Activated naive CD4-positive, alpha-beta T cell treated with anti-CD3 and anti-CD28 coated beads, Interleukin-2, amount 50 U/mL, for 16 hours (primary cell): ENCODE data around the gene MMP24.

ENCODE experiments used
- DNase-seq: peaks from one replicate; pipeline ENCODE4 v3.0.0-alpha.2; 2020

The MMP24 gene

GRCh38 chr20:35316086-35316485, 89.6 kb downstream of the MMP24 start:
- no peak for DNase-seq

GRCh38 chr20:35317416-35318210, 91.1 kb downstream of the MMP24 start:
- no peak for DNase-seq

GRCh38 chr20:35318502-35319157, 92.1 kb downstream of the MMP24 start:
- DNase-seq, result no peak

- no peak for DNase-seq
These were observed 92.8 kb downstream of the MMP24 start for GRCh38 chr20:35319192-35319870.

- DNase-seq, result no peak
These were observed 93.3 kb downstream of the MMP24 start for GRCh38 chr20:35319871-35320197.

- no peak for DNase-seq
These were observed 94.1 kb downstream of the MMP24 start for GRCh38 chr20:35320396-35321126.

GRCh38 chr20:35325401-35325800, 98.9 kb downstream of the MMP24 start:
- no peak for DNase-seq

- DNase-seq, result no peak
These were observed 99.7 kb downstream of the MMP24 start for GRCh38 chr20:35326021-35326739.
